ENCODE measurements around the gene ARSB. TPM values are rescaled to one million over a fixed set of nuclear protein-coding genes. Genes with fewer than 3 reads are reported as not detected.

The ARSB gene
- total RNA-seq, 1 donor from 2014 or later: 19.3 TPM

GRCh38 chr5:78959767-78960166, 25.3 kb downstream of the ARSB start:
- no peaks in the 10 kb centered on the region for H3K36me3 Mint-ChIP-seq (ENCODE audit: low read depth, unreplicated experiment)
- peaks cover 6% of the 10 kb centered on the region for H3K4me1 Mint-ChIP-seq (ENCODE audit: unreplicated experiment)
- no peaks in the 10 kb centered on the region for H3K27me3 Mint-ChIP-seq (ENCODE audit: unreplicated experiment)
- no peak for DNase-seq (ENCODE audit: low spot score)
- H3K9me3 Mint-ChIP-seq (ENCODE audit: unreplicated experiment): no peaks in the 10 kb centered on the region
- H3K27ac Mint-ChIP-seq (ENCODE audit: unreplicated experiment): no peak overlapping the region
- H3K4me3 Mint-ChIP-seq (ENCODE audit: unreplicated experiment): no peak overlapping the region
- TF ChIP-seq, protein P1, sequence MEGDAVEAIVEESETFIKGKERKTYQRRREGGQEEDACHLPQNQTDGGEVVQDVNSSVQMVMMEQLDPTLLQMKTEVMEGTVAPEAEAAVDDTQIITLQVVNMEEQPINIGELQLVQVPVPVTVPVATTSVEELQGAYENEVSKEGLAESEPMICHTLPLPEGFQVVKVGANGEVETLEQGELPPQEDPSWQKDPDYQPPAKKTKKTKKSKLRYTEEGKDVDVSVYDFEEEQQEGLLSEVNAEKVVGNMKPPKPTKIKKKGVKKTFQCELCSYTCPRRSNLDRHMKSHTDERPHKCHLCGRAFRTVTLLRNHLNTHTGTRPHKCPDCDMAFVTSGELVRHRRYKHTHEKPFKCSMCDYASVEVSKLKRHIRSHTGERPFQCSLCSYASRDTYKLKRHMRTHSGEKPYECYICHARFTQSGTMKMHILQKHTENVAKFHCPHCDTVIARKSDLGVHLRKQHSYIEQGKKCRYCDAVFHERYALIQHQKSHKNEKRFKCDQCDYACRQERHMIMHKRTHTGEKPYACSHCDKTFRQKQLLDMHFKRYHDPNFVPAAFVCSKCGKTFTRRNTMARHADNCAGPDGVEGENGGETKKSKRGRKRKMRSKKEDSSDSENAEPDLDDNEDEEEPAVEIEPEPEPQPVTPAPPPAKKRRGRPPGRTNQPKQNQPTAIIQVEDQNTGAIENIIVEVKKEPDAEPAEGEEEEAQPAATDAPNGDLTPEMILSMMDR (IDR thresholded peaks at IDR 0.05; ENCODE audit: unreplicated experiment): no peak

DNA sequence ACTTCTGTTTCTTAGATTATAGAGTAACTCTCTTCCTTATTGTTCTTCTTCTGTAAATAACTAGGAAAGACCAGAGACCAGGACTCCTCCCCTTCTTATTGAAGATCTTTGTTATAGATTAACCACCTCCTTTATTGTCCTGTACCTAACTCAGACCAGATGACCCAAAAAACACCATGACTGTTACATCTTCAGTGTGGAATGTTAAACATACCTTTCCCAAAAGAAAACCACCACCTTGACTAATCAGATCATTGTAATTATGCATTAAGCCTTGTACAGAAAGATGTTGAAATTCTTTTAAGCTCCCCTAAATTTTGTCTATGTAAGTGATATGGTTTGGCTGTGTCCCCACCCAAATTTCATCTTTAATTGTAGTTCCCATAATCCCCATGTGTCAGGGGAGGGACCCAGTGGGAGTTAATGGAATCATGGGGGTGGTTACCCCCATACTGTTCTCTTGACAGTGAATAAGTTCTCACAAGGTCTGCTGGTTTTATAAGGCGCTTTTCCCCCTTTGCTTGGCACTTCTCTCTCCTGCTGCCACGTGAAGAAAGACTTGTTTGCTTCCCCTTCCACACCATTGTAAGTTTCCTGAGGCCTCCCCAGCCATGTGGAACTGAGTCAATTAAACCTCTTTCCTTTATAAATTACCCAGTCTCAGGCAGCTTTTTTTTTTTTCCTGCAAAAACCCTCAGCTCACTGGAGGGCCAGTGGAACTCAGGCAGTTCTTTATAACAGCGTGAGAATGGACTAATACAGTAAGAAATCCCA, 26.3 kb downstream of the ARSB start:
- Mint-ChIP-seq H3K4me1 (ENCODE audit: unreplicated experiment) (peaks cover 6% of the 10 kb centered on the region), H3K4me3 (ENCODE audit: unreplicated experiment) (no peak overlapping the region), H3K36me3 (ENCODE audit: low read depth, unreplicated experiment) (no peaks in the 10 kb centered on the region), H3K27me3 (ENCODE audit: unreplicated experiment) (no peaks in the 10 kb centered on the region), H3K27ac (ENCODE audit: unreplicated experiment) (no peak overlapping the region), H3K9me3 (ENCODE audit: unreplicated experiment) (no peaks in the 10 kb centered on the region)
- DNase-seq (ENCODE audit: low spot score): no peak
- TF ChIP-seq, protein P1 (IDR thresholded peaks at IDR 0.05; ENCODE audit: unreplicated experiment): no peak

- no peaks in the 10 kb centered on the region for H3K27me3 Mint-ChIP-seq (ENCODE audit: unreplicated experiment)
- peaks cover 6% of the 10 kb centered on the region for H3K4me1 Mint-ChIP-seq (ENCODE audit: unreplicated experiment)
- DNase-seq (ENCODE audit: low spot score): no peak
- no peaks in the 10 kb centered on the region for H3K9me3 Mint-ChIP-seq (ENCODE audit: unreplicated experiment)
- TF ChIP-seq, protein P1 (IDR thresholded peaks at IDR 0.05; ENCODE audit: unreplicated experiment): no peak
- H3K4me3 Mint-ChIP-seq (ENCODE audit: unreplicated experiment): no peak overlapping the region
- H3K36me3 Mint-ChIP-seq (ENCODE audit: low read depth, unreplicated experiment): no peaks in the 10 kb centered on the region
- H3K27ac Mint-ChIP-seq (ENCODE audit: unreplicated experiment): no peak overlapping the region
These were observed 28.2 kb downstream of the ARSB start for GRCh38 chr5:78956901-78957300.

DNA sequence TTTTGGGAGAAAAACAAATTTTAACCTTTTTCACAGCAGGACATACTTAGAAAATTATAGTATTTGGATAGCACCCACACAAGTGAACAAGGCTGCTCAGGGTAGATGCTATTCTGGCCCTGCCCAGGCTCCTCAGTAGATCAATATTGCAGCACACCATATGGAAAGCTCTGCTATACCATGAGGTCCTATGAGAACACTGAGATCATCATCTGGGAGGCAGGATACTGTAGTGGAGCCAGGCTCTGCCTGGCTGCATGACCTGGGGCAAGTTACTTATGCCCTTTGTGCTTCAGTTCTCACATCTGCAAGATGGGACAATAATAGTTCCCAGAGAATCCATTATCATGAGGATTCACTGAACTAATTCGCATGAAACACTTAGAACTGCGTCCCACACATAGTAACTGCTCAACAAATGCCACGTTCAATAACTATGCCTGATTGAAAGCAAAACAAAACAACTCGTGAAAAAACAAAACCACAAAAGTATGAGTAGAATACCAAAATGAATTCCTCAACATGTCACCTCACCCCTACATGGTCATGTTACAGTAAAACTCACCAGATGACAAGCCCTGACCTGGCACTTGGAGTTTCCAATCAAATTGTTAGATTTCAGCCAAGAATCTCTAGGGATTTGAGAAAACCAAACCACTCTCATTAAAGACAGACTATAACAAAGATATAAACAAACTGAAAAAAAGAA, 31.9 kb downstream of the ARSB start:
- H3K27ac Mint-ChIP-seq (ENCODE audit: unreplicated experiment): no peak overlapping the region
- DNase-seq (ENCODE audit: low spot score): no peak
- TF ChIP-seq, protein P1 (IDR thresholded peaks at IDR 0.05; ENCODE audit: unreplicated experiment): no peak
- no peaks in the 10 kb centered on the region for H3K9me3 Mint-ChIP-seq (ENCODE audit: unreplicated experiment)
- H3K4me3 Mint-ChIP-seq (ENCODE audit: unreplicated experiment): no peak overlapping the region
- no peaks in the 10 kb centered on the region for H3K36me3 Mint-ChIP-seq (ENCODE audit: low read depth, unreplicated experiment)
- no peaks in the 10 kb centered on the region for H3K27me3 Mint-ChIP-seq (ENCODE audit: unreplicated experiment)
- H3K4me1 Mint-ChIP-seq (ENCODE audit: unreplicated experiment): peaks cover 7% of the 10 kb centered on the region

DNA sequence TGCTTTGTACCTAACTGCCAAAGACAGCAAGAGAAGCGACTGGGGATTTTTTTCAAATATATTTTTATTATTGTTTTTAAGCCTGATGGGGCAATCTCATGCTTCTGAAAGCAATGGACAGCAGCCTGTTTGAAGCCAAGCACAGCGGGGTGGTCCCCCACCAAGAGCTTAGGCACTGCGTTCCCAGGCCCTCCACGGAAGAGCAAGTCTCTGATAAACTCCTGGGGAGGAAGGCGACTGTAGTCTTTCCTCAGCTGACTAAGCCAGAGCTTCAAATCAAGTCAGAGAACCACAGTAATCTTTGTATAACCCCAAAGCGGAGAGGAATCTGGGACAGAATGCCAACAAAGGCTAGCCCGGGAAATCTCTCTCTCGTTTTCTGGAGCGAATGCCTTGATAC, 54.4 kb downstream of the ARSB start:
- no peak for DNase-seq (ENCODE audit: low spot score)
- no peak overlapping the region for H3K27ac Mint-ChIP-seq (ENCODE audit: unreplicated experiment)

More for the DNA sequence above, 54.4 kb downstream of the ARSB start:
- Mint-ChIP-seq H3K27me3 (ENCODE audit: unreplicated experiment) (peaks cover 2% of the 10 kb centered on the region), H3K9me3 (ENCODE audit: unreplicated experiment) (no peaks in the 10 kb centered on the region), H3K4me3 (ENCODE audit: unreplicated experiment) (no peak overlapping the region), H3K4me1 (ENCODE audit: unreplicated experiment) (peaks cover 12% of the 10 kb centered on the region), H3K36me3 (ENCODE audit: low read depth, unreplicated experiment) (no peaks in the 10 kb centered on the region)
- TF ChIP-seq, protein P1 (IDR thresholded peaks at IDR 0.05; ENCODE audit: unreplicated experiment): no peak
